Measurements from ENCODE around the gene ST7L. TPM values are rescaled to one million over a fixed set of nuclear protein-coding genes. Genes with fewer than 3 reads are reported as not detected.

The ST7L gene
- total RNA-seq, 2 donors from 2014 or later, result 18.0 to 18.2 TPM

GRCh38 chr1:112517646-112518045, 101.3 kb downstream of the ST7L start:
- H3K9me3 ChIP-seq (ENCODE audit: control insufficient read depth, low read length), result no peaks in the 10 kb centered on the region
- H3K27ac ChIP-seq (ENCODE audit: low read depth, low read length), result no peak overlapping the region
- H3K9ac ChIP-seq (ENCODE audit: extremely low read depth, low read length, poor library complexity, severe bottlenecking), result no peak overlapping the region
- no peak overlapping the region for H3K27ac Mint-ChIP-seq
- H3K27me3 Mint-ChIP-seq (ENCODE audit: insufficient read depth), result peaks cover 13% of the 10 kb centered on the region
- TF ChIP-seq CTCF (conservative IDR thresholded peaks at IDR 0.05), result no peak
- H3K36me3 ChIP-seq (ENCODE audit: control insufficient read depth, insufficient read depth, low read length), result peaks cover 4% of the 10 kb centered on the region
- WGBS, 2 experiments (ENCODE audit: insufficient coverage in 1 of 2, insufficient read length in 1 of 2), result 89 to 100% methylated on average over 2 of the region's 2 CpGs
- H3K4me1 ChIP-seq (ENCODE audit: control insufficient read depth, insufficient read depth, low read length), result no peaks in the 10 kb centered on the region
- no peaks in the 10 kb centered on the region for H3K27me3 ChIP-seq (ENCODE audit: control insufficient read depth, insufficient read depth, low read length, poor library complexity, severe bottlenecking)
- peaks cover 1% of the 10 kb centered on the region for H3K36me3 Mint-ChIP-seq (ENCODE audit: low read depth)
- H3K4me3 ChIP-seq (ENCODE audit: low read length), result no peak overlapping the region
- H3K4me3 Mint-ChIP-seq, result no peak overlapping the region
- H3K4me1 Mint-ChIP-seq, result peaks cover 13% of the 10 kb centered on the region
- no peaks in the 10 kb centered on the region for H3K9me3 Mint-ChIP-seq
- DNase-seq, result no peak

- Histone ChIP-seq H3K4me3 (ENCODE audit: low read length) (no peak overlapping the region), H3K27ac (ENCODE audit: low read depth, low read length) (no peak overlapping the region), H3K4me1 (ENCODE audit: control insufficient read depth, insufficient read depth, low read length) (no peaks in the 10 kb centered on the region), H3K9ac (ENCODE audit: extremely low read depth, low read length, poor library complexity, severe bottlenecking) (no peak overlapping the region), H3K9me3 (ENCODE audit: control insufficient read depth, low read length) (no peaks in the 10 kb centered on the region), H3K27me3 (ENCODE audit: control insufficient read depth, insufficient read depth, low read length, poor library complexity, severe bottlenecking) (no peaks in the 10 kb centered on the region), H3K36me3 (ENCODE audit: control insufficient read depth, insufficient read depth, low read length) (peaks cover 4% of the 10 kb centered on the region)
- H3K36me3 Mint-ChIP-seq (ENCODE audit: low read depth), result no peaks in the 10 kb centered on the region
- WGBS, 2 experiments (ENCODE audit: insufficient coverage in 1 of 2, insufficient read length in 1 of 2), result 96% methylated on average over 9 of the region's 9 CpGs
- H3K9me3 Mint-ChIP-seq, result no peaks in the 10 kb centered on the region
- no peak for TF ChIP-seq CTCF (conservative IDR thresholded peaks at IDR 0.05)
- no peak for DNase-seq
- H3K27ac Mint-ChIP-seq, result no peak overlapping the region
- H3K27me3 Mint-ChIP-seq (ENCODE audit: insufficient read depth), result peaks cover 17% of the 10 kb centered on the region
- H3K4me3 Mint-ChIP-seq, result no peak overlapping the region
- H3K4me1 Mint-ChIP-seq, result peaks cover 10% of the 10 kb centered on the region
These were observed 101.7 kb downstream of the ST7L start for GRCh38 chr1:112517231-112517630.

GRCh38 chr1:112516141-112516540, 102.8 kb downstream of the ST7L start:
- Histone ChIP-seq H3K36me3 (ENCODE audit: control insufficient read depth, insufficient read depth, low read length) (no peaks in the 10 kb centered on the region), H3K9me3 (ENCODE audit: control insufficient read depth, low read length) (no peaks in the 10 kb centered on the region), H3K27ac (ENCODE audit: low read depth, low read length) (no peak overlapping the region), H3K27me3 (ENCODE audit: control insufficient read depth, insufficient read depth, low read length, poor library complexity, severe bottlenecking) (peaks cover 8% of the 10 kb centered on the region), H3K4me1 (ENCODE audit: control insufficient read depth, insufficient read depth, low read length) (no peaks in the 10 kb centered on the region), H3K9ac (ENCODE audit: extremely low read depth, low read length, poor library complexity, severe bottlenecking) (no peak overlapping the region), H3K4me3 (ENCODE audit: low read length) (no peak overlapping the region)
- no peak for TF ChIP-seq CTCF (conservative IDR thresholded peaks at IDR 0.05)
- no peaks in the 10 kb centered on the region for H3K9me3 Mint-ChIP-seq
- H3K4me1 Mint-ChIP-seq, result peaks cover 10% of the 10 kb centered on the region
- 86 to 93% methylated on average over 13 to 14 of the region's 14 CpGs for WGBS, 2 experiments (ENCODE audit: insufficient coverage in 1 of 2, insufficient read length in 1 of 2)
- no peaks in the 10 kb centered on the region for H3K36me3 Mint-ChIP-seq (ENCODE audit: low read depth)
- no peak for DNase-seq
- peaks cover 28% of the 10 kb centered on the region for H3K27me3 Mint-ChIP-seq (ENCODE audit: insufficient read depth)
- H3K4me3 Mint-ChIP-seq, result no peak overlapping the region
- no peak overlapping the region for H3K27ac Mint-ChIP-seq
